ENCODE data around the gene FRMD4A. TPM values are rescaled to one million over a fixed set of nuclear protein-coding genes. Genes with fewer than 3 reads are reported as not detected.
"Not testable (repeated sequence)": the region's sequence is repeated elsewhere in the genome, so short reads cannot be mapped to it uniquely, and the experiment has no call there.

The FRMD4A gene
- polyA plus RNA-seq, 1 donor: 35.1 TPM

DNA sequence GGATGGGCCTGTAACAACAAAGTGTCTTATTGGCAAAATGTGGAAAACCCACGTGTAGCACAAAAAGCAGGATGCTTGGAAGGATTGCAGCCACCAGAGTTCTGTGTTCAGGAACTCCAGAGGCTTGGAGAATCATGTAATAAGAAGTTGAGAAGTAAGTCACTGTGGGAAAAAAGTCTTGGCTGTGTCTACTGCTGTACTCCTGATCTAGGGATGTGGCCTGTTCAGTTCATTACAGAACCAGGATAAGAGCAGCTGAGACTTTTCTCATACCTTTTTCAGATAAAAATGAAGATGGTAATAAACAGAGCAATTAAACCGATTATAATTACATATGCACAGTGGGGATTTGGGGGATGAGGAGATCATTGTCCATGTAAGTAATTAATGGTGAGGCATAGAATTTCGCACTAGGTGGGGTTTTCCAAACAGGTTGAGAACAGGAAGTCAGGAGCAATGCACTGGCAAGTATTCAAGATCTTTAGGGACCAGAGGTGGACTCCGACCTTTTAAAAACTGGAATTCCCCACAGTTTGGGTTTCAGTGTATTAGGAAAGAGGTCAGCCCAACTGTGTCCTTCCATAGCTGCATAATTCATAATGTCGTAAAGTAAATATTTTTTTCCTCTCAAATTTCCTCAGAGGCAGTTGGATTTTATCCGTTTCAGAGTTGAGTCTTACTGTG, 281.7 kb downstream of the FRMD4A start:
- no peak for DNase-seq

DNA sequence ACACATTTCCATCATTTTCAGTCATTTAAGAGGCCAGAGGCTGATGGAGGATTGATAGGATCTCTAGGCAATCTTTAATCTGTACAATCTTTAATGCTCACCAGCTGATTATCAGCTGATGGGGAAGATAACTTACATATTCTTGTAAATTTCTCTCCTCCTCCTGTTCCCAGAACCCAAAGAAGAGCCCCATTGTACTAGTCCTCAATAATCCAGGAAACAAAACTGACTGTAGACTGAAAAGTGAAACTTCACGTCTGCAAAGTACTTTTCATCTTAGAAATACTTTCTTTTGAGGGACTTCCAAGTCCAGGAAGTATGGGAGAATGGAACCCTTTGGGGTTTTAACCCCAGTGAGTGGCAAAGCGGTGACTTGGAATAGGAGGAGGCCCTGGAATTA, 283.3 kb downstream of the FRMD4A start:
- no peak for DNase-seq

DNA sequence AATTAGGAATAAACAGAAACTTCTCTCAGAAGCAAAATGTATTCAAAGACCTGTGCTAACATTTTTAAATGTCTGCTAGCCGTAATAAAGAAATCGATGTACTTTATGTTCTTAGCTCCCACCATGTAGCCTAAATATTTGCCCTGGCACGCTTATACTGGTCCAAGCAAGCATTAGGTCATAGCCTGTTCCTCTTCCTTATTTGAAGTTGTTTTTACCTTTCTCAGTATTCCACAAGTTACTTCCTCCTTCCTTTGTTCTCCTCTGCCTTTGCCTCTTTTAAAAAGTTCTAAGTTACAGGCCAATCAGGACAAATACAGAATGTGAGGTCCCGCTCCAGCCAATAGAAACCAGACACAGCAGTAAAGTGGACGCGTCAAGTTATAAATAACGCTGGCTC, 288.7 kb downstream of the FRMD4A start:
- not testable (repeated sequence) for DNase-seq

DNA sequence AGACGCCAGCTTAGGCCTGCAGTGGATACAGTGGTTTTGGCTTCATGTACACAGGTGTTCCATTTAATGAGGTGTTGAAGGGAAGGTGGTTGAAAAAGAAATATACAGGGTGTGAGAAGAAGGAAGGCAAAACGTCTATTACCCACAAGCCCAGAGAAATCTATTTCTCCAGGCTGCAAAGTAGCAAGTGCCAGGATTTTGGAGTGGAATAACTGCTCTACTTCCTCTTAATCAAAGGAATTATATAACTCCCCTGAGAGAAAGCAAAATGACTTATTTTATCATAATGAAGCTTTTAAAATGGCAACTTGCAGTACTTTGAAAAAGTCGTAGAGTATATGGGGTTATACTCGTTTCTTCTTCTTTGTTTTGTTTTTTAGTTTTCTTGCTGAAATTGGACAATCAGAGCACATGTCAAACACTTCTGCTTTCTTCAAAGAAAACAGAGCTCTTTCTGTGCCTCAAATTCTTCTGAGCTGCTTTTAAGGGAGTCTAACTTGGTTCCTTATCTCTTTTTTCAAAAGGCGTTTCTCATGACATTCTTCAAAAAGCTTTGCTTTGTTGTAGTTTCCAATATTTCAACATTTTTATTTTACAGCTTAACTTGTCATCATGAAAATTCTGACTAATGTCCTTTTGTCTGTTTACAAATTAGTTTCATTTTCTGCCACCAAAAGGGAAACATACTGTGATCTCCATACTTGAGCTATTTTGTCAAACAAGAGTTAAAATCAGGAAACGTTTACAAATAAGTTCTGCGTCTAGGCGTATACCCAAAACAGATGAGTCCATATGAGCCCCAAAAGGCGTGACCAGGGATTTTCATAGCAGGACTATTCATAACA, 289.7 kb downstream of the FRMD4A start:
- DNase-seq: peak; percentile 39

DNA sequence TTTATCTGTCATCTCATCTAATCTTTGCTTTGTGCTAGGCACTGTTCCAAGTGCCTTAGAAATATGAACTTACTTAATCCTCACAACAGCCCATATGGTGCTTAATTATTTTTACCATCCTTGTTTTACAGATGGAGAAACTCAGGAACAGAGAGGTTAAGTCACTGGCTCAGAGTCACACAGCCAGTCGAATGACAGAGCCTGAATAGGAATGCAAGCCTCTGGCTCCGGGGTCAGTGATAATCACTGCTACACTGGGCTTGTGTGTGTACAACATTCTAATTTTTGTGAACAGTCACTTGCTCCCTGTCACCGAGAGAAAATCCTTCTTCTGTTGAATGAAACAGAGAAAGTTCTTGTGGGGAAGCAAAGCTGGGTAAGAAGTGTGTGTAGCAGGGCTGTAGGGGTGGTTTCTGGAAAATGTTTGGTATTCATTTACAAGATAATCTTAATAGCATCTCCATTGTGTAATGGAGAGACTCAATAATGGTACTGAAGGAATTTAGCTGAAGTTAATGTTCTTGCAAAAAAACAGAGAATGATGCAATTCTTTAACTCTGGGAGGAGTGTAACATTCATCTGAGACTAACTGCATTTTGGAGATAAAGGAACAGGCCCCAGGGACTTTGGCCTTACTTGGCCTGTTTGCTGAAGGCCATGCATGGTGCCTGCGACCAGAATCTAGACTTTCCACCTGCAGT, 290.6 kb downstream of the FRMD4A start:
- no peak for DNase-seq

DNA sequence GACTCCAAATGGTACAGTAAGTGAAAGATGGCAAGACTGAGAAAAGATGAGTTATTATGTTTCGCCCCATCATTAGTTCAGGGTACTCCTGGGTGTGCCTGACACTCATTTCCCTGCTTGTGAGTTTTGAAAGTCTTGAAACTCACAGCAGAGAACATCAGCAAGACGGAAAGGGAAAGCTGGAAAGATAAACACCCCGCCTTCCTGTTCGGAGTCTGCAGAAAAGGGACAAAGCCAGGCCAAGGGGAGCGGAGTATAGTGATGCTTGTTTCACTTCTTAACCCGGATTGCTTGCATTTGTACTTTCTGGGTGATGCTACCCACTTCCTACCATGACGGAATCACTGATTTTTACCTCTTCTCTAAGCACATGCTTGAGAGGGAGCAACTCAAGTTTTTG, 294.5 kb downstream of the FRMD4A start:
- no peak for DNase-seq

DNA sequence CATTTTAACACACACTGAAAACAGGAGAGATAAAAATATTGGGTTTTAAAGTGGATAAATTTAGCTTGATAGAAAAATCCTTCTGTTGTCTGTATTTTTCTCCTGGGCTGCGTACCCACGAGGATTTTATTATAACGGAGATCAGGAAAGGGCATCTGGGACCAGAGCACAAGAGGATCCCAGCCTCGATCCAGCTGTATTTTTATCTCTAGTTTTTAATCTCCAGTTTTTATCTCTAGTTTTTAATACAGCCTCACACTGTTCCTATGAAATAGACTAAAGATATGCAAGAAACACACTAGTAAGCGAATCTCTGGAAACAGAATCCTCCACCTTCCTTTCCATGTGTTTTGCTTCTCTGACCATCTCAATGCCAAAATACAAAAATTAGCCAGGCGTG, 295.2 kb downstream of the FRMD4A start:
- no peak for DNase-seq

DNA sequence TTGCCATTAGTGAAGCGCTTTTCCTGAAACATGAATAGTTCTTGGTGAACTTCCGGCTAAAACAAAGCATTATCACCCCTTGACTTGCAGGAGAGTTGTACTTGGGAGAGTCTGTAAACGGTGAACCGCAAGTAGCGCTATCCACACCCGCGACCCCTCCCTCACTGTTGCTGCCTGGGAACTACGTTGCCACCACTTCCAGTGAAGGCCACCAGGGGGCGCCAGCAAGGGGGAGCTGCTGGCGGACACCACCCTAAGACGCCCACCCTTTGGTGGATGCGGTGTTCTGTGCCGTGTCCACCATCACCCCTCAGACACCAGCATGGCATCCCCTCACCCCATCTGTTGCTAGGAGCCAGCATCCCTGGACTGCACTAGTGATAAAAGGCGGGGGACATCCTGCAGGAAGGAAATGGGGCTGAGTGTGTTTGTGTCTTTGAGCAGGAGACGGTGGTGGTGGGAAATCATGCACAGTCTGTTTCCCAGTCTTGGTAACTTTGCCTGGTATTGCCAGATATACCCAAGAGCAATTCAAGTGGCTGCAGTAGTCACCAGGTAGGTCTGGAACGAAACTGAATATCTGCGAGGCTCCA, 298.2 kb downstream of the FRMD4A start:
- no peak for DNase-seq

DNA sequence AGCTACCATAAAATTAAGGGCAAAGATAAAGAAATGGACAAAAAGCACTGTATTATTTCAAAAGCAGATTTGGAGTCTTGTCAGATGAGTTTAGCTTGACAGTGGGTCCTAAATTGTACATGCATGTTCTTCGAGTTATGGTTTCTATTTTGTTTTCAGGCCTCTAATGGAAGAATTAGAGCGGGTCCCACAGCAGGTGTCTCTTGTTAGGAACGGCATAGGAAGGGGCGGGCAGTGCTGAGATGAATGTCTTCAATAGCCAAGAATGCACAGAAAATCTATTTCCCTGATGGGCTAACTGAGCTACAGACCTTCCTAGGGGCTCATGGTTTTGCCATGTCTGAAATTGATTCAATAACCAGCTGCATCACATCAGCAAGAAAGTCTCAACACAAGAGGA, 304.4 kb downstream of the FRMD4A start:
- no peak for DNase-seq

DNA sequence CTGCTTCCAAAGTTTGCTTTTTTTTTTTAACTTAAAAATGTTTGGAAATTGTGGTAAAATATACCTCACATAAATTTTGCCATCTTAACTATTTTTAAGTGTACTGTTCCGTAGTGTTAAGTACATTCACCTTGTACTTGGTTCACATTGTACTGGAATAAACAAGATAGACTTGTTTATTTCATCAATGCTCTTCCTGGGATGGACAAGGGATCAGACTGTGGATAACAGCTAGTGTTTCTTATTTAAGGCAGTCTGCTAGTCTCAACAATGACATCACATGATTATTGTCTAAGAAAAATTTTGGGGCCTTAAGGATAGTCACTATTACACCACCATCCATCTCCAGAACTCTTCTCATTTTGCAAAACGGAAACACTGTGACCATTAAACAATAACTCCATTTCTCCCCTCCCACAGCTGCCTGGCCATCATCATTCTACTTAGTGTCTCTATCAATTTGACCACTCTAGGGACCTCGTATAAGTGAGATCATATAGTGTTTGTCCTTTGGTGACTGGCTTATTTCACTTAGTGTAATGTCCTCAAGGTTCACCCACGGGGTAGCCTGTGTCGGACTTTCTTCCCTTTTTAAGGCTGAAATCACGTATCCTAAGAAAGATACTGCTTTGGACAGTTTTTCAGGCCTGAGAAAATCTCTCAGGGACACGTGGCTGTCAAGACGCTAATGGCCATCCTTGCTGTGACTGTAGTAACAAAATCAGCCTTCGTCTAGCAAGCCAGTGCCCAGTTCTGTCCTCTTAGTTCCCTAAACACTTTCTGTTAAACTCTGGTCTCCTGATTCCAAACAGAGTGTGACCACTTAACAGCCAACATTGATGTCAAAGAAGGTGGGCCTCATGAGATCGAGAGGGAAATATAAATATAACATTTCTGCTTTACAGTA, 305.2 kb downstream of the FRMD4A start:
- no peak for DNase-seq

DNA sequence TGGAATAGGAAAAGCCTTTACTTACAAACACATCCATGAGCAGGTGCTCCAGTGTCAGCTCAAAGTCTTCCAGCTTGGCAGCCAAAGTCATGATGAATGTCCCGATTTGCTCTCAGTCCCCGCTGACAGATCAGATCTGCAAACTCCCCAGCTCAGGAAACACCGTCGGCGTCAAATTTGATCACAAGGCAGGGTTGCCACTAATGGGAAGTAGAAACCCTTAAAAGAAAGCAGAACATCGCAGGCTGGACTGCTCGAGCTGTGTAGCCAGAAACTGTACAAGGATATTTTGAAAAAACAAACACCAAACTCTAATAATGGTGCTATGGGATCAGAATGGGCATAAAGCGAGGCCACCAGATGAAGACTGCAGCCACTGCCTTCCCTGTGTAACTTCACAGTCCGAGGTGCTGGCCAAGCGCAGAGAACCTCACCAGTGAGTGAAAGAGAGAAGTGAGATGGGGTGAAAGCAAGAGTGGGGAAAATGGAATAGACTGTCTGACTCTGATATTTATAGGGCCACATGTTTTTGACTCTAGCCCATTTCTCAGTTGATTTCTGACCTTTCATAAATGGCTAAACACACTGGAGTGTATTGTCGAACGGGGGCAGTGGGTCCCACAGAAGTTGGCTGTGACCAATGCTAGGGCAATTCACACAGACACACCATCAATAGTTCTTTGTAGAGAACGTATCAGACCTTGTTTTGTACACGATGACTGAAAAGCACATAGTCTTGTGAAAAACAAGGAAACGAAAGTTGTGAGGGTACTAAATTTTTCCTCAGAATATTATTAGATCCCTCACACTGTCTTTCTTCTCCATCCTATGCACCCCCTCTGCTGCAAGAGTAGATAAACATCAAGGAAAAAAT, 306.2 kb downstream of the FRMD4A start:
- no peak for DNase-seq

DNA sequence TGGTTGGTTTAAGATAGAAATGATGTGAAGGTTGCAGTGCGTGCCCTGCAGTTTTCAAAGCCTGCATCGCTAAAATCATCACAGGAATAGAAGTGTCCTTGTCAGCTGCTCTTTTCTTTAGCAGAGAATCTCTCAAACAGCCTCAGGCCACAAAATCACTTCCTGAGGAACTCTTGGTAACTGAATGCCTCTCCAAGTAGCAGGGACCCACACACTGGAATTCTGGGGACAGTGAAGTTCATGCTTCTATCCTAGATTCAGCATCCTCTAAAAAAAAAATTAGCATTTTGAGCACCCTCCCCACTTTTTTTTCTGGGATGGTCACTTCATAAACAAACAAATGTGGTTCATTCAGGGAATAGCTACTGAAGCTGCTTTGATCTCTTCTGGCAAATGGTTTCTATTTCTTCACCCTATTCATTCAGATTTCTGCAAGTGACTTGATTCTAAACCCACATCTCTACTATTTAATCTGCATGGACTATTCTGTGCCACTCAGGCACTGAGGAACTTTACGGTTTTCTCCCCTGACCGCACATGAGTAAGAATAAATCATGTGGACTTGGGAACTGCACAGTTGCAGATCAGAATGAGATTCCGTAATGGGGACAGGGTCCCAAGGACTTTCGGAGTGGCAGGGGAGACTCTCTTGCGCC, 306.9 kb downstream of the FRMD4A start:
- no peak for DNase-seq

DNA sequence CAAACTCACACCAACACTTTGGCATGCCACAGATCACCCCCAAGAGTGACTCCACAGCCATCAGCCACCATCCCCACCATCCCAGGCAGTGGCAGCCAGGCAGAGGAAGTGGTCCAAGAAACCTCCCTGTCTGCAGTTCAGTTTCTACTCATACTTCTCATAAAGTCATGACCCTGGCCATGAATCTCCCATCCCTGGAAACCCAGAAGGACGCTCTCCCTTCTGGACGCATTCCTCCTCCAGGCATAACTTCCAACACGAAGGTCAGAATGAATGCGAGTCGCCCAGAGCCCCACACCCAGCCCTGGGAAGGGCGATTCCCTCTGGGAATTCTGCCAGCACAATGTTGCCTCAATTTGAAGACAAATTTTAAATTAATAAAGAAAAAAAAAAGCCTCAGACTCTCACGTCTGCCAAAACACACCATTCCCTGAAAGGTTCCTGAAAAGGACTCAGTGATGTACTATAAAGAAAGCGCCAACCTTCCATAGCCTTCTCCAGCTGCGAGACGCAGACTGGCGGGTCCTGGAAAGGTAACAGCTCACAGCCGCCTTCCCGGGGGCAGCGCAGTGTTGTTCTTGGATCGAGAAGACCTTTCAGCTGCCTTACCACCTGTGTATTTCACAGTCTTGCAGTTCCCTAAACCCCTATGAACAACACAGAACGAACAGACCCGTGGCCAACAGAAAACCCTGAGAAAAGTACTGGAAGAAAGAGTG, 307.6 kb downstream of the FRMD4A start:
- no peak for DNase-seq

DNA sequence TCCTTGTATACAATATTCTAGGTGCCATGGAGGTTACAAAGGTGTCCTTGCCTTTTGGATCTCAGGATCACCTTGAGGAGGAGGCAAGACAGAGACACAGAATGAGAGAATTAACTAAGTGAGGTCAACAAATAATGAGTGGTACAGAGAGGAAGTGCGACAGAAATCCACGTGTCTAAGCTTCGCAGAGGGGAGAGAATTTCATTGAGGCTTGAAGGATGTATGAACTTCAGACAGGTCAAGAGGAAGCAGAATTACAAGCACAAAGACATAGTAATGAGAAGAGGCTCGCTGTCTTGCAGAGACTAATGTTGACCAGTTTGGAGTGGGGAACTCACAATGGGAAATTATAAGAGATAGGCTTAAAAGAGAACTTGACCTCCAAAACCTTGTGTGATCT, 308.7 kb downstream of the FRMD4A start:
- no peak for DNase-seq

DNA sequence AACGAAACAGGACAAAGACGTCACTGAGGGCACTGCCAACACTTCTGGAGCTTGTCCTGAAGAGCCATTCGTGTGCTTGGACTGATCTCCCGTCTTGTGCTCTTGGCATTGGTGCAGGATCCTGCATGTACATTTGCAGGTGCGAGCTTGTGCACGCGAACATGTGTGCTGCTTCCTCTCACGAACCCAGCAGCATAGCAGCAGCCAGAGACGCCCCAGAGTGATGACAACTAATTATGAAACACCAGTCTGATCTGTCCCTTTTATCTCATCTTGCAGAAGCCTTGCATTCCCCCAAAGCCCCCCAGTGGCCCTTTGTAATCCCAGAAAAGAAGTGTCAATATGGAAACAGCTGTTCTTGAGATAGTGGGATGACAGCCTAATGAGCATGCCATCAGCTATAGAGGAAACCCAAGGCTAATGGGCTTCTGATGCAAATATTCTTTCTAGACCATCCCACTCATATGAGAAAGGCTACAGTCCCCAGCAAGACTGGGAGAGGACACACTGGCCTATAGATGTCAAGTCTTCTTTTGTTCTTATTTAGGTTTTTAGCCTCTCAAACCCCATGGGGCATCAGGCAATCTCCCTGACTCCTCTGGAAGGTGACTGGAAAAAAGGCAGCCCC, 310.6 kb downstream of the FRMD4A start:
- DNase-seq: no peak

DNA sequence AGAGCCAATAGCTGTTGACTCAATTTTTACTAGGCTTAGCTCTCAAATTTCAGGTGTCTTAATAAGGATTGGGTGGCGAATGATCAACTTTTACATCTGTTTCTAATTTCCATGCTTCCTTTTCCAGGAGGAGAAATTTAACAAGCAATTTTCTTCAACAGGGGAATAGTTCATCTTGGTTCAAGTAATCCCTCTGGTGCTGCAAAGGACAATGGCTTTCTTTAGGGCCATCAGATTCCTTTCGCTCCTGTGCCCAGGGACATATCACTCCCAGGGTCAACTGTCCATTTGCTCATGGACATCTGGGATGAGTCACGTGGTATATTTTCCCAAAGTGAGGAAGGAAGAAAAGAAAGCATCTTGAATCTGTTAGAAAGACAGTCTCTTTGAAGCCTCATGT, 313.3 kb downstream of the FRMD4A start:
- DNase-seq: no peak

DNA sequence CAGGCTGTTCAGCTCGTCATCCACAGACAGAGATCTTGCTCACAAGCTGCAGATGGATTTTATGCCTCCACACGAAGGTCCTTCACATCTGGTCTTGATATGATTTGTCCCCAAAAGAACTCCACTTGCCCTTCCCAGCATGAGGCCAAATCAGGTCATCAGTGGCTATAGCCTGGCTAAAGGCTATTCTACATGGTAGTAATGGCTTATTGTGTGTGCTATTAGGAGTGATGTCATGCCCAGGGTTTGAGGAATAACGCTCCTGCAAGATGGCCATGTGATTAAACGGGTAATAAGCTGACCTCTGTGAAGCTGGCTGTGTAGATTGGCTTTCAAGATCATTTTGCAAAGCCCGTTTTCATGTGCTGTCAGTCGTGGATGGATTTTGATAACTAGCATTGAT, 313.8 kb downstream of the FRMD4A start:
- DNase-seq: no peak

DNA sequence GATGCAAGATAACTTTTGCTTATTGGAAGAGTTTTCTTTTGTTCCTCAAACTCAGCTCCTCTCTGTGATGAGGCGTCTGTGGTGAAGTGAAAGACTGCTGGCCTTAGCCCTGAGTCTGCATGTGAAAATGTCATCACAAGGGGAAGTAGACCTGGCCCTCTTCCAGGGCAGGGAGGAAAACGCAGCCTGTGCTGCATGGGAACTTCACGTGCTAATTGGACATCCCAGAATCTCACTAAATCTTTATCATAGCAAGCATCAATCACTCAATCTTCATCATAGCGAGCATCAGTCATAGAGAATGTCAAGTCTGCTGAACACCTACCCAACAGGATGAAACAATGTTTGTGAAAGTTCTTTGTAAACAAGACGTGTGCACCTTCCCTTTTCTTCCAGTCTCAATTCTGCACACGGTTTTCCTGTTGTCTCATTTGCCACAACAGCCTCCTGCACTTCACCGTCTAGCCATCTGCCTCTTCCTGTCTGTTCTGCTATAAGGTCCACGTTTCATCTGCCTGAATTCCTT, 314.6 kb downstream of the FRMD4A start:
- DNase-seq: peak; percentile 79

DNA sequence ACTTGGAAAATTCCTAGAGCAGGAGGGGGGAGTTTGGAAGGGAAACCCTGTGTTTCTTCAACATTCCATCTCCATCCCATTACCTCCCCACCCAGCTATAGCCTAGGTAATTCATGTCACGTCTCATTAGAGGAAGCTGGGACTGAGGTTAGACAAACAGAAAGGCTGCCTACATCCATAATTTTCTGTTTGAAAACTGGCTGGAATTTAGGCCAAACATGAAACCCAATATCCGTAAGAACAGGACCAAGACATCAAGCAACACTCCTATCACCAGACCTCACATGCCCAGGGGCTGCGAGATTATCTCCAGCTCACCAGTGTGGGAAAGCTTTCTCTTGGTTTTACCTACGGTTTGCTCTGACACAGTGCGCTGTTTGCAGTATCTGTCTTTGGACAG, 316.3 kb downstream of the FRMD4A start:
- DNase-seq: no peak

Measured in hindlimb muscle (tissue), 1 donor.